ENCODE data around the gene S100A2. TPM values are rescaled to one million over a fixed set of nuclear protein-coding genes. Genes with fewer than 3 reads are reported as not detected.
"Not testable (repeated sequence)": the region's sequence is repeated elsewhere in the genome, so short reads cannot be mapped to it uniquely, and the experiment has no call there.

Gene S100A2
- total and polyA plus RNA-seq, 2 of the 8 experiments (the other 6 are each of a cell fraction or from before 2014, with no cell fraction given), result 0.86 TPM; not detected in 1

DNA sequence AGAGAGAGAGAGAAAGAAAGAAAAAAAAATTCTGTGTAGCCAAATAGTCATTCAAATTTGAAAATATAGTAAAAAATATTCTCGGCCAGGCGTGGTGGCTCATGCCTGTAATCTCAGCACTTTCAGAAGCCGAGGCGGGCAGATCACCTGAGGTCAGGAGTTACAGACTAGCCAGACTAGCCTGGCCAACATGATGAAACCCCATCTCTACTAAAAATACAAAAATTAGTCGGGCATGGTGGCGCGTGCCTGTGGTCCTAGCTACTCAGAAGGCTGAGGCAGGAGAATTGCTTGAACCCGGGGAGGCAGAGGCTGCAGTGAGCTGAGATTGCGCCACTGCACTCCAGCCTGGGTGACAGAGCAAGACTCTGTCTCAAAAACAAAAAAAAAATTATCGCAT lies 22.4 kb upstream of the S100A2 start:
- H4K20me1 ChIP-seq (replicated peaks in 1 of 2; ENCODE audit: control insufficient read depth in 1 of 2, insufficient read depth in 2 of 2, low read length in 2 of 2); H2BK20ac ChIP-seq (ENCODE audit: low read length); FAIRE-seq; CTCF ChIA-PET (ENCODE audit: partially characterized antibody); H3K36me3 ChIP-seq (ENCODE audit: control insufficient read depth in 2 of 4, insufficient read depth in 4 of 4, low read length in 3 of 4); H2BK5ac ChIP-seq (ENCODE audit: low read depth, low read length); H2BK120ac ChIP-seq (replicated peaks; ENCODE audit: low read depth, low read length); H4K91ac ChIP-seq (replicated peaks; ENCODE audit: insufficient read length, low read length); H4K5ac ChIP-seq (ENCODE audit: insufficient read length, low read depth, low read length); H3K79me1 ChIP-seq (ENCODE audit: low read depth, low read length); H3K4me3 ChIP-seq (ENCODE audit: extremely low read depth in 1 of 4, insufficient read depth in 2 of 4, low read depth in 3 of 4, low read length in 4 of 4); H3K14ac ChIP-seq (ENCODE audit: insufficient read length); DNase-seq (ENCODE audit: low read depth in 1 of 2, low spot score in 2 of 2); H3K23ac ChIP-seq (ENCODE audit: insufficient read length); H2BK15ac ChIP-seq (ENCODE audit: low read length); H3K4ac ChIP-seq (replicated peaks; ENCODE audit: insufficient read length, low read depth, low read length); H3K9me3 ChIP-seq (ENCODE audit: insufficient read depth in 2 of 2, low read depth in 1 of 2, low read length in 1 of 2); H3K4me2 ChIP-seq (ENCODE audit: insufficient read depth in 1 of 2, low read depth in 2 of 2, low read length in 2 of 2); H4K8ac ChIP-seq (ENCODE audit: extremely low read depth, insufficient read depth, low read length); H3K9ac ChIP-seq (replicated peaks in 1 of 4; ENCODE audit: extremely low read depth in 1 of 4, low read depth in 3 of 4, low read length in 3 of 4); H3K27me3 ChIP-seq (replicated peaks in 1 of 4; ENCODE audit: control insufficient read depth in 3 of 4, extremely low read depth in 1 of 4, insufficient read depth in 3 of 4, low read length in 3 of 4); H2AK5ac ChIP-seq (ENCODE audit: low read depth, low read length); H2BK12ac ChIP-seq (ENCODE audit: low read depth, low read length); H3K56ac ChIP-seq (replicated peaks; ENCODE audit: insufficient read length, low read depth, low read length); H3K79me2 ChIP-seq (ENCODE audit: control insufficient read depth in 1 of 2, insufficient read depth in 2 of 2, low read length in 2 of 2); H3K4me1 ChIP-seq (replicated peaks in 1 of 4; ENCODE audit: control insufficient read depth in 3 of 4, insufficient read depth in 4 of 4, low read length in 3 of 4); H3K27ac ChIP-seq (ENCODE audit: low read depth, low read length); H2AFZ ChIP-seq (ENCODE audit: low read length); H3K23me2 ChIP-seq (ENCODE audit: low read depth, low read length); H3K18ac ChIP-seq (ENCODE audit: extremely low read depth, low read length): not testable (repeated sequence)
- POLR2A ChIA-PET (ENCODE audit: partially characterized antibody), result interaction anchor here (0.6 to 1.3 kb wide), 4 partner anchors 9 to 1382 kb away, joined by 3 to 4 read pairs (median 3); no protein-coding TSS in a partner anchor
- 96% methylated on average over 10 of the region's 10 CpGs; no CpG with 5 or more reads in 1 of the 2 experiments for WGBS, 2 experiments (ENCODE audit: extremely low coverage in 1 of 2, insufficient coverage in 1 of 2, insufficient read length in 1 of 2, insufficient replicate concordance in 2 of 2, low coverage in 1 of 2, low lambda C conversion rate in 2 of 2, missing lambda C conversion rate in 1 of 2)
